HepG2 (cell line): ENCODE results near the gene FYB2. TPM values are rescaled to one million over a fixed set of nuclear protein-coding genes. Genes with fewer than 3 reads are reported as not detected.

Experiments
- AHR ChIP-seq: IDR thresholded peaks from 2 replicates; pipeline ENCODE4 v1.6.1; 2018; ENCODE audit warnings: missing genetic modification reagents, missing compliant biosample characterization
- ATAD3A ChIP-seq: sonication (generic); formaldehyde crosslinking; IDR thresholded peaks from 2 replicates; pipeline ENCODE4 v1.4.0; 2020; ENCODE audit warnings: missing genetic modification reagents
- CENPX ChIP-seq: sonication (generic); formaldehyde crosslinking; IDR thresholded peaks from 2 replicates; pipeline ENCODE4 v1.9.0; 2021; ENCODE audit warnings: mild to moderate bottlenecking, missing genetic modification reagents, moderate library complexity
- DNMT1 ChIP-seq: sonication (generic); formaldehyde crosslinking; IDR thresholded peaks from 2 replicates; pipeline ENCODE4 v1.5.1; 2020; ENCODE audit warnings: mild to moderate bottlenecking, missing genetic modification reagents
- DPF2 ChIP-seq: sonication (generic); formaldehyde crosslinking; IDR thresholded peaks from 2 replicates; pipeline ENCODE4 v1.4.0; 2020; ENCODE audit warnings: mild to moderate bottlenecking, low read depth, missing genetic modification reagents, borderline replicate concordance
- EED ChIP-seq: sonication (generic); formaldehyde crosslinking; IDR thresholded peaks from 2 replicates; pipeline ENCODE4 v1.5.0; 2020; ENCODE audit warnings: mild to moderate bottlenecking, missing genetic modification reagents
- GABPA ChIP-seq, 2 experiments: IDR thresholded peaks; 2 replicates each; pipeline ENCODE4 v1.6.1; 2011 to 2016; ENCODE audit warnings: low read depth in 2 of 2, low read length in 1 of 2, missing biosample characterization in 1 of 2, missing genetic modification characterization in 1 of 2
- GATAD2A ChIP-seq: IDR thresholded peaks from 2 replicates; pipeline ENCODE4 v1.6.1; 2016
- HHEX ChIP-seq: IDR thresholded peaks from 2 replicates; pipeline ENCODE4 v1.6.1; 2016; ENCODE audit warnings: control low read depth
- HMG20A ChIP-seq: IDR thresholded peaks from 2 replicates; pipeline ENCODE4 v1.6.1; 2016; ENCODE audit warnings: borderline replicate concordance
- MAF1 ChIP-seq: sonication (generic); formaldehyde crosslinking; IDR thresholded peaks from 2 replicates; pipeline ENCODE4 v1.5.0; 2020; ENCODE audit warnings: missing genetic modification reagents, borderline replicate concordance
- MED1 ChIP-seq: sonication (generic); formaldehyde crosslinking; IDR thresholded peaks from 2 replicates; pipeline ENCODE4 v1.4.0; 2020; ENCODE audit warnings: missing genetic modification reagents
- MYC ChIP-seq: sonication (generic); formaldehyde crosslinking; IDR thresholded peaks from 2 replicates; pipeline ENCODE4 v1.9.0; 2021; ENCODE audit warnings: missing genetic modification reagents, borderline replicate concordance
- PHF20 ChIP-seq: sonication (generic); formaldehyde crosslinking; IDR thresholded peaks from 2 replicates; pipeline ENCODE4 v1.5.0; 2020; ENCODE audit warnings: mild to moderate bottlenecking, missing genetic modification reagents
- SMARCC2 ChIP-seq: fragments of 450-650 bp; IDR thresholded peaks from 2 replicates; pipeline ENCODE4 v1.6.1; 2017; ENCODE audit warnings: antibody characterized with exemption, mild to moderate bottlenecking
- SMYD3 ChIP-seq: sonication (generic); formaldehyde crosslinking; IDR thresholded peaks from 2 replicates; pipeline ENCODE4 v1.8.1; 2023; ENCODE audit warnings: mild to moderate bottlenecking, missing genetic modification reagents
- ZFP36L1 ChIP-seq: sonication (generic); formaldehyde crosslinking; IDR thresholded peaks from 2 replicates; pipeline ENCODE4 v1.8.0; 2022; ENCODE audit warnings: mild to moderate bottlenecking, missing genetic modification reagents, moderate library complexity
- ZNF20 ChIP-seq: sonication (generic); formaldehyde crosslinking; IDR thresholded peaks from 2 replicates; pipeline ENCODE4 v1.4.0; 2020; ENCODE audit warnings: mild to moderate bottlenecking, moderate library complexity, missing genetic modification reagents
- ZNF207 ChIP-seq: fragments of 450-650 bp; IDR thresholded peaks from 2 replicates; pipeline ENCODE4 v1.6.1; 2016; ENCODE audit warnings: antibody characterized with exemption, borderline replicate concordance
- ZNF24 ChIP-seq: fragments of 450-650 bp; IDR thresholded peaks from 2 replicates; pipeline ENCODE4 v1.6.1; 2017; ENCODE audit warnings: antibody characterized with exemption, mild to moderate bottlenecking
- ZNF3 ChIP-seq: IDR thresholded peaks from 2 replicates; pipeline ENCODE4 v1.7.0; 2017; ENCODE audit warnings: inconsistent platforms
- ZNF317 ChIP-seq: sonication (generic); formaldehyde crosslinking; IDR thresholded peaks from 2 replicates; pipeline ENCODE4 v1.5.0; 2020; ENCODE audit warnings: mild to moderate bottlenecking, missing genetic modification reagents
- ZNF383 ChIP-seq: sonication (generic); formaldehyde crosslinking; IDR thresholded peaks from 2 replicates; pipeline ENCODE4 v1.4.0; 2020; ENCODE audit warnings: missing genetic modification reagents, mild to moderate bottlenecking, borderline replicate concordance
- ZNF431 ChIP-seq: sonication (generic); formaldehyde crosslinking; IDR thresholded peaks from 2 replicates; pipeline ENCODE4 v1.9.0; 2022; ENCODE audit warnings: missing genetic modification reagents, low read depth, mild to moderate bottlenecking, borderline replicate concordance
- ZNF530 ChIP-seq: sonication (generic); formaldehyde crosslinking; IDR thresholded peaks from 2 replicates; pipeline ENCODE4 v1.5.0; 2020; ENCODE audit warnings: low read depth, mild to moderate bottlenecking, missing genetic modification reagents
- ZNF777 ChIP-seq: sonication (generic); formaldehyde crosslinking; IDR thresholded peaks from 2 replicates; pipeline ENCODE4 v1.4.0; 2020; ENCODE audit warnings: missing genetic modification reagents
- ZNF839 ChIP-seq: sonication (generic); formaldehyde crosslinking; IDR thresholded peaks from 2 replicates; pipeline ENCODE4 v1.4.0; 2020; ENCODE audit warnings: missing genetic modification reagents, mild to moderate bottlenecking, borderline replicate concordance
- polyA plus RNA-seq, 8 experiments: library from polyadenylated mRNA; depleted of rRNA in 3 of 8; stranded (reverse) in 7 of 8; unstranded in 1 of 8; fragments of >200 nt; fragmentation: Illumina TruSeq in 4 of 8; extraction: Trizol in 4 of 8; gene quantifications; 2 replicates each; pipeline versions ENCODE4 v1.2.1 to v1.2.3, GENCODE V29; 2011 to 2016; ENCODE audit warnings: low read depth in 4 of 8, missing spikeins in 1 of 8, mixed read lengths in 1 of 8; ENCODE audit not compliant: insufficient read depth in 1 of 8
- total RNA-seq, 5 experiments: library from RNA; depleted of rRNA; stranded (reverse); fragments of >200 nt; fragmentation: Illumina TruSeq; extraction: Trizol; gene quantifications; 2 replicates each; pipeline ENCODE4 v1.2.3, GENCODE V29; 2016; ENCODE audit warnings: low read depth in 1 of 5
- TF ChIP-seq, protein P1 (sequence below): sonication (generic); formaldehyde crosslinking; IDR thresholded peaks from 2 replicates; pipeline ENCODE4 v1.4.0; 2020; ENCODE audit warnings: missing genetic modification reagents, borderline replicate concordance
- TF ChIP-seq, protein P2 (sequence below): IDR thresholded peaks from 2 replicates; pipeline ENCODE4 v1.6.1; 2018; ENCODE audit warnings: missing genetic modification reagents

FYB2 gene
- total and polyA plus RNA-seq, 2 of the 13 experiments (the other 11 are each of a cell fraction or from before 2014, with no cell fraction given), result 1.2 to 2.7 TPM

DNA sequence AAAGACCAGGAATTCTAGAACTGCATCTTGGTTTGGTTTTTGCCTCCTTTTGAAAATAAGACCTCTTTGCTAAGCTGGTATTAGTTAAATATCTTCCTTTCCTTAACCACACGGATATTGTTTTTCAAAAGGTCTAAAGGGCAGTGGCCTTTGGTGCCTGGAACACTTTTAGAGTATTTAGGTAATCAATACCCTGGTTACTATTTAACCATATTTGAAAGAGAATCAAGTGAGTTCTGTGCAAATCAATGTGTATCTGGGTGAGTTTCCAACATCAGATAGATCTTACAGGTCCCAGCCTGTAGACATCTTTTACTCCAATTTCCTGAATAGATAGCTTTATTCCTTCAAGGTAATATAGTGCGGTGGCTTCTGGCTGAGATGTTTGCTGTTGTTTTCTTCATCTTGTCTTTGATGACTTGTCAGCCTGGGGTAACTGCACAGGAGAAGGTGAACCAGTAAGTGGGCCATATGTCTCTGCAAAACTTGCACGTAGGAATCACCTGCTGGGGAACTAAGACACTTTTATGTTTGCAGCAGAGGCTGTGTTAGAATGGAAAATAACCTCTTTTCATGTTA lies 35.4 kb upstream of the FYB2 start, which contains the start of gene C8A (continued):
- no peak for TF ChIP-seq GABPA (IDR thresholded peaks at IDR 0.05; ENCODE audit: low read depth, low read length)
- 0 out of 2 replicates have a peak, but pooled peaks have one; percentile 39 for TF ChIP-seq GABPA (CRISPR knock-in tag; IDR thresholded peaks at IDR 0.05; ENCODE audit: low read depth)
- no peak for TF ChIP-seq ZNF24
- TF ChIP-seq MYC (CRISPR knock-in tag), result no peak
- TF ChIP-seq ZNF3 (CRISPR knock-in tag), result no peak
- no peak for TF ChIP-seq ATAD3A (CRISPR knock-in tag)
- TF ChIP-seq PHF20 (CRISPR knock-in tag), result no peak
- no peak for TF ChIP-seq ZNF383
- TF ChIP-seq DPF2 (CRISPR knock-in tag), result peak; percentile 53; the same call in 1 of the 2 replicates
- no peak for TF ChIP-seq ZNF839 (CRISPR knock-in tag)
- TF ChIP-seq, protein P1, sequence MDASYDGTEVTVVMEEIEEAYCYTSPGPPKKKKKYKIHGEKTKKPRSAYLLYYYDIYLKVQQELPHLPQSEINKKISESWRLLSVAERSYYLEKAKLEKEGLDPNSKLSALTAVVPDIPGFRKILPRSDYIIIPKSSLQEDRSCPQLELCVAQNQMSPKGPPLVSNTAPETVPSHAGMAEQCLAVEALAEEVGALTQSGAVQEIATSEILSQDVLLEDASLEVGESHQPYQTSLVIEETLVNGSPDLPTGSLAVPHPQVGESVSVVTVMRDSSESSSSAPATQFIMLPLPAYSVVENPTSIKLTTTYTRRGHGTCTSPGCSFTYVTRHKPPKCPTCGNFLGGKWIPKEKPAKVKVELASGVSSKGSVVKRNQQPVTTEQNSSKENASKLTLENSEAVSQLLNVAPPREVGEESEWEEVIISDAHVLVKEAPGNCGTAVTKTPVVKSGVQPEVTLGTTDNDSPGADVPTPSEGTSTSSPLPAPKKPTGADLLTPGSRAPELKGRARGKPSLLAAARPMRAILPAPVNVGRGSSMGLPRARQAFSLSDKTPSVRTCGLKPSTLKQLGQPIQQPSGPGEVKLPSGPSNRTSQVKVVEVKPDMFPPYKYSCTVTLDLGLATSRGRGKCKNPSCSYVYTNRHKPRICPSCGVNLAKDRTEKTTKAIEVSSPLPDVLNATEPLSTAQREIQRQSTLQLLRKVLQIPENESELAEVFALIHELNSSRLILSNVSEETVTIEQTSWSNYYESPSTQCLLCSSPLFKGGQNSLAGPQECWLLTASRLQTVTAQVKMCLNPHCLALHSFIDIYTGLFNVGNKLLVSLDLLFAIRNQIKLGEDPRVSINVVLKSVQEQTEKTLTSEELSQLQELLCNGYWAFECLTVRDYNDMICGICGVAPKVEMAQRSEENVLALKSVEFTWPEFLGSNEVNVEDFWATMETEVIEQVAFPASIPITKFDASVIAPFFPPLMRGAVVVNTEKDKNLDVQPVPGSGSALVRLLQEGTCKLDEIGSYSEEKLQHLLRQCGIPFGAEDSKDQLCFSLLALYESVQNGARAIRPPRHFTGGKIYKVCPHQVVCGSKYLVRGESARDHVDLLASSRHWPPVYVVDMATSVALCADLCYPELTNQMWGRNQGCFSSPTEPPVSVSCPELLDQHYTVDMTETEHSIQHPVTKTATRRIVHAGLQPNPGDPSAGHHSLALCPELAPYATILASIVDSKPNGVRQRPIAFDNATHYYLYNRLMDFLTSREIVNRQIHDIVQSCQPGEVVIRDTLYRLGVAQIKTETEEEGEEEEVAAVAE (CRISPR knock-in tag), result 0 out of 2 replicates have a peak, but pooled peaks have one; percentile 64
- no peak for TF ChIP-seq AHR (CRISPR knock-in tag)
- peak; percentile 64; the same call in 1 of the 2 replicates for TF ChIP-seq ZNF317 (CRISPR knock-in tag)
- no peak for TF ChIP-seq ZNF207
- no peak for TF ChIP-seq ZNF20
- peak; percentile 92 for TF ChIP-seq MED1
- TF ChIP-seq ZFP36L1 (CRISPR knock-in tag), result no peak
- TF ChIP-seq, protein P2, sequence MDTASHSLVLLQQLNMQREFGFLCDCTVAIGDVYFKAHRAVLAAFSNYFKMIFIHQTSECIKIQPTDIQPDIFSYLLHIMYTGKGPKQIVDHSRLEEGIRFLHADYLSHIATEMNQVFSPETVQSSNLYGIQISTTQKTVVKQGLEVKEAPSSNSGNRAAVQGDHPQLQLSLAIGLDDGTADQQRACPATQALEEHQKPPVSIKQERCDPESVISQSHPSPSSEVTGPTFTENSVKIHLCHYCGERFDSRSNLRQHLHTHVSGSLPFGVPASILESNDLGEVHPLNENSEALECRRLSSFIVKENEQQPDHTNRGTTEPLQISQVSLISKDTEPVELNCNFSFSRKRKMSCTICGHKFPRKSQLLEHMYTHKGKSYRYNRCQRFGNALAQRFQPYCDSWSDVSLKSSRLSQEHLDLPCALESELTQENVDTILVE (CRISPR knock-in tag), result no peak
- TF ChIP-seq EED, result no peak
- TF ChIP-seq DNMT1 (CRISPR knock-in tag), result no peak
- TF ChIP-seq SMYD3 (CRISPR knock-in tag), result no peak
- TF ChIP-seq SMARCC2, result no peak
- TF ChIP-seq HHEX (CRISPR knock-in tag), result peak; percentile 69
- TF ChIP-seq HMG20A (CRISPR knock-in tag), result peak; percentile 93; the same call in 1 of the 2 replicates
- TF ChIP-seq ZNF431 (CRISPR knock-in tag), result no peak
- no peak for TF ChIP-seq ZNF530
- TF ChIP-seq MAF1, result no peak
- TF ChIP-seq GATAD2A (CRISPR knock-in tag), result peak; percentile 95
- TF ChIP-seq CENPX (CRISPR knock-in tag), result no peak
- TF ChIP-seq ZNF777, result no peak
